Suppressor macrophage treated with lipopolysaccharide for 1 hour (primary cell): ENCODE data around the gene RPL11.
"Not testable (repeated sequence)": the region's sequence is repeated elsewhere in the genome, so short reads cannot be mapped to it uniquely, and the experiment has no call there.

ENCODE experiments used
- DNase-seq, 3 donors: peaks; one replicate each; pipeline ENCODE4 v3.0.0-alpha.2; 2020 to 2022

The RPL11 gene

DNA sequence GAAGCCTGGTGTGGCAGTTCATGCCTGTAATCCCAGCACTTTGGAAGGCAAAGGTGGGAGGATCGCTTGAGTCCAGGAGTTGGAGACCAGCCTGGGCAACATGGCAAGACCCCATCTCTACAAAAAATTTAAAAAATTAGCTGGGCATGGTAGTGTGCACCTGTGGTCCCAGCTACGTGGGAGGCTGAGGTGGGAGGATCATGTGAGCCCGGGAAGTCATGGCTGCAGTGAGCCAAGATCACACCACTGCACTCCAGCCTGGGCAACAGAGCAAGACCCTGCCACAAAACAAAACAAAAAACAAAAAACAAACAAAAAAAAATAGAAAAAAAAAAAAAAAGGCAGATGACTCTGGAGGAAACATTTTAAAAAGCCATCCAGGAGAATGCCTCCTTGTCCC, 3.9 kb upstream of the RPL11 start:
- not testable (repeated sequence) for DNase-seq

DNA sequence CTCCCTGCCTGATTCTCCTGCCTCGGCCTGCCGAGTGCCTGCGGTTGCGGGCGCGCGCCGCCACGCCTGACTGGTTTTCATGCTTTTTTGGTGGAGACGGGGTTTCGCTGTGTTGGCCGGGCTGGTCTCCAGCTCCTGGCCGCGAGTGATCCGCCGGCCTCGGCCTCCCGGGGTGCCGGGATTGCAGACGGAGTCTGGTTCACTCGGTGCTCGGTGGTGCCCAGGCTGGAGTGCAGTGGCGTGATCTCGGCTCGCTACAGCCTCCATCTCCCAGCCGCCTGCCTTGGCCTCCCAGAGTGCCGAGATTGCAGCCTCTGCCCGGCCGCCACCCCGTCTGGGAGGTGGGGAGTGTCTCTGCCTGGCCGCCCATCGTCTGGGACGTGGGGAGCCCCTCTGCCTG, 3.3 kb upstream of the RPL11 start:
- not testable (repeated sequence) for DNase-seq

DNA sequence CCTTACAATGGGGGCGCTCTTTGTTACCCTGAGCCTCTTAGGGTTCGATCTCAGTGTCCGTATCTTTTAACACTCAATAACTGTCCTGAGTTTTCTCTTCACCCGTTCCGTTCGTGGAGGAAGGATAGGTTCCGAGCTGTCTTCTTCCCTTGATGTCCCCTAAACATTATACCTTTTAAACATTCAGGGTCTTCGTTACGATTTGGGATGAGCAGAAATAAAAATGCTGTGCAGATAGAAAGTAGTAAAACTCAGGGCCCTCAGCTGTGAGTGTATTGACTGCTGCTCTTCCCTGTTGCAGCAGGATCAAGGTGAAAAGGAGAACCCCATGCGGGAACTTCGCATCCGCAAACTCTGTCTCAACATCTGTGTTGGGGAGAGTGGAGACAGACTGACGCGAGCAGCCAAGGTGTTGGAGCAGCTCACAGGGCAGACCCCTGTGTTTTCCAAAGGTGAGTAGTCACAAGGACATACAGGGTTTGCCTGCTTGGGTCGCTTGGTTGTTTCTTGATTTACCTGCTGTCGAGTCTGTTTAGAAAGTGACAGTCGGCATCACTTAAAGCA, 784 bp downstream of the RPL11 start:
- DNase-seq = peak; percentile 13 to 21 (median 17)

DNA sequence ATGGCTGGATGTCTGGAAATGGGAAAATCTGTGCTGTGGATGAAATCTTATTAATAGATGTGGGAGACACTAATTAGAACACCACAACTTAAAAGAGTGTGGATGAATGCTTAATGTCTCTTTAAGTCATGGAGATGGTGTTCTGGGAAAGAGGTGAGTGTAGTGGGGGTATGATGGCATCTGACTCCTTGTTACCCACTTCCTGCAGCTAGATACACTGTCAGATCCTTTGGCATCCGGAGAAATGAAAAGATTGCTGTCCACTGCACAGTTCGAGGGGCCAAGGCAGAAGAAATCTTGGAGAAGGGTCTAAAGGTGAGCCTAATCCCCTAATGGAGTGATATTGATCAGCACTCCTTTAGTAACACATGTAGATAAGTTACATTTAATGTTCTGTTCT, 2.0 kb downstream of the RPL11 start:
- no peak for DNase-seq

- DNase-seq = no peak
Observed at GRCh38 chr1:23694371-23694770, 2.8 kb downstream of the RPL11 start.

- no peak for DNase-seq
Observed at GRCh38 chr1:23695667-23696066, 4.1 kb downstream of the RPL11 start.

GRCh38 chr1:23696335-23696989, 4.9 kb downstream of the RPL11 start:
- no peak for DNase-seq

- DNase-seq = no peak
Observed at GRCh38 chr1:23698466-23698865, 6.9 kb downstream of the RPL11 start.

DNA sequence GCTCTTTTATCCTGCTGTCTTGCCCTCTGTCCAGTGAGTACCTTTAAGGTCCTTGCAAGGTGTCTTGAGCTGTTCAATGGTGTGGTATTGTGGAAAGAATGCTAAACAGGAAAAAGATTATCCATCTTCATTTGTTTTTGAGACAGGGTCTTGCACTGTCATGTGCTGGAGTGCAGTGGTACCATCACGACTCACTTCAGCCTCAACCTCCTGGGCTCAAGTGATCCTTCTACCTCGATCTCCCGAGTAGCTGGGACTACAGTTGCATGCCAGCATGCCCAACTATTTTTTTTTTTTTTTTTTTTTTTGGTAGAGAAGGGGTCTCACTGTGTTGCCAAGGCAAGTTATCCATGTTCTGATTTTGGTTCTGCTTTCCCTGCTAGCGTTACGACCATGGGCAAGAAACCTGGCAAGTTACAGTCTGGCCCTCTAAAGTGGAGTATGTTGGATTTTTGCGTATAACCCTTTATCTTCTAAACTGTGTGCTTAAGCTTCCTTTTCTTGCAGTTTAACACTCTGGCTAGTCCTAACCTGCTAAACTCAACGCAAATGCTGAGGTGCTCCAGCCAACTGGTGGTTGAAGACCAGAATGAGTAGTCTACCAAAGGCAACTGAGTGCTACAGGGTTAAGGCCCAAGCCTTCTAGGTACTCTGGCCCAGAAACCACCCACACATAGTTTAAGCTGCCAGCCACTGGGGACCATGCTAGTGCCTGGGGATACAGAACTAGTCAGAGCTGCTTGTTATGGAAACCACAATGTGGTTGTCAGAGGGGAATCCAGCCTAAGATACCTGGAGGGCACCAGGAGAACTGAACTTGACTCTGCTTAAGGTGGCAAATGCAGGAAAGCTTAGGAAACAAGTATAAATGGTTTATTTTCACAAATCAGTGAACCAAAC, 7.9 kb downstream of the RPL11 start:
- DNase-seq = no peak

- no peak for DNase-seq
Observed at GRCh38 chr1:23701310-23701709, 9.7 kb downstream of the RPL11 start.

DNA sequence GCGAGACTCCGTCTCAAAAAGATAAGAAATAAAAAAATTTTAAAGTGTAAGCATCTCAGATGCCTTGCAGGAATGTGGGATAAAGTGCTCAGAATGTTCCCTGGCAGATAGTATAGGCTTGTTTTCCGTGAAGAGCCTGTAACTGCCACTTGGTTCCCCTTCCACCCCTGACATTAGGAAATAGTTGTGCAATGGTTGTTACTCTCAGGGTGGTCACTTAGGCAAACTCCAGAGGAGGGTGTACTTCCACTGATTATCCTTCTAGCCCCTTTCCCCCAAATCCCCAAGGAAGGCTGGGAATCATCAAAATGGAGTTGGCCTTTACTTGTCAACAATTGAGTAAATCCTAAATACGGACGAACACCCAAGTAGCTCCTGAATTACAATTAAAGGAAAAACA, 10.4 kb downstream of the RPL11 start:
- DNase-seq = peak in 1 of 3 donors; percentile 18

DNA sequence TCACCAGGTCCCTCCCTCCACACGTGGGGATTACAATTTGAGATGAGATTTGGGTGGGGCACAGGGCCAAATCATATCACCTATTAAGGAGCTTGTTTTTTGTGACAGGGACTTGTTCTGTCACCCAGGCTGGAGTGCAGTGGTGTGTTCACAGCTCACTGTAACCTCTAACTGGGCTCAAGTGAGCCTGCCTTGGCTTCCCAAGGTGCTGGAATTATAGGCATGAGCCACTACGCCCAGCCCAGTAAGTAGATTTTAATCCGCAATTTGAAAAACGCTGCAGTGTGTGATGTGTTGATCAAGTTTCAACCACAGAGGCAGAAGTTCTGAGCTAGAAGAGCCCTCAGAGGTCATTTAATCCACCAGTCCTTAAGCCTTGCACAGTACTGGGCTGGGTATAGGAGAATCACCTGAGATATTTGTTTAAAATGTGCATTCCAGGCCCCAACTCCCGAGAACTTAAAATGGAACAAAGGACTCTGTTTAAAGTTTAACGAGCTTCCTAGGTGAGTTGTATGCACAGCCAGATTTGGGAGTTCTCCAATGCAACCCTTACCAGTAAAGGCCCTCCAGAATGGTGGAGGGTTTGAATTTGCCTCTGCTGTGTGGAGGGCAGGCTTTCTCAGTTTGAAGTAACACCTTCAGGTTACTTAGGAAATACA, 13.4 kb downstream of the RPL11 start:
- no peak for DNase-seq

DNA sequence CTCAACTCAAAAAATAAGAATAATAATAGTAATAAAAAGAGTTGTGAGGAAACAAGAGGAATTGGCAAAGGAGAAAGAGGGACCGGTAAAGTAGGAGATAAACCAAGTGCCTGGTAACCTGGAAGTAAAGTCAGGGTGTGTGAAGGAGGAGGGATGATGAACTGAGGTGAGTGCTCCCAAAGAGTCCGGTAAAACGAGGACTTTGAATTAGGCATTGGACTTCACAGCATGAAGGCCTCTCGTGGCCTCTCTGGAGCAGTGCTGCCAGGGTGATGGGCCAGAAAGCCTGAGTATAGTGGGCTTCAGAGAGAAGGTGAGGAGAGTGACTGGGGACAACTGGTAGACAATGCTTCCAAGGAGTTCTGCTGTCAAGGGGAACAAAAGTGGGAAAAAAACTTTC, 17.6 kb downstream of the RPL11 start:
- no peak for DNase-seq

- peak; percentile 26 to 39 (median 30) for DNase-seq
Observed at GRCh38 chr1:23718482-23718881, 26.9 kb downstream of the RPL11 start.

DNA sequence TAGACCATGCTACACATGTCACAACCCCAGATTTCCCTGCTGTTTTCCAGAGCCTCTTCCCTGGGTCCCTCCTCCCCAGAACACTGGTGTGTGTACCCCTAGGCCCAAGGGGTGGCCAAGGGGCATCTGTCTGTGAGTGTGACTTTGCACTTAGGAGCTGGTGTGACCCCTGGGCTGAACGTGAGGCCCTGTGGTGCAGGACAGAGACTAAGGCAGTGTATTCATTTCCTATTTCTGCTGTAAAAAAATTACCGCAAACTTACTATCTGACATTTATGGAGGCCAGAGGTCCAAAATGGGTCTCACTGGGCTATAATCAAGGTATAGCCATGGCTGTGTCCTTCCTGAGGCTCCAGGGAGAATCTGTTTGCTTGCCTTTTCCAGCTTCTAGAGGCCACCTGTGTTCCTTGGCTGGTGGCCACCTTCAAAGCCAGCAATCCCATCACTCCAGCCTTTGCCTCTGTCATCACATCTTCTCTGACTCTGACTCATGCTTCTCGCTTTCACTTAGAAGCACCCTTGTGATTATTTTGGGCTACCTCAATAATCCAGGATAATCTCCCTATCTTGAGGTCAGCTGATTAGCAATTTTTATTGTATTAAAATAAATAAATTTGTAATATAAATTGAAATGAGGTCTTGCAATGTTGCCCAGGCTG, 27.7 kb downstream of the RPL11 start:
- no peak for DNase-seq

DNA sequence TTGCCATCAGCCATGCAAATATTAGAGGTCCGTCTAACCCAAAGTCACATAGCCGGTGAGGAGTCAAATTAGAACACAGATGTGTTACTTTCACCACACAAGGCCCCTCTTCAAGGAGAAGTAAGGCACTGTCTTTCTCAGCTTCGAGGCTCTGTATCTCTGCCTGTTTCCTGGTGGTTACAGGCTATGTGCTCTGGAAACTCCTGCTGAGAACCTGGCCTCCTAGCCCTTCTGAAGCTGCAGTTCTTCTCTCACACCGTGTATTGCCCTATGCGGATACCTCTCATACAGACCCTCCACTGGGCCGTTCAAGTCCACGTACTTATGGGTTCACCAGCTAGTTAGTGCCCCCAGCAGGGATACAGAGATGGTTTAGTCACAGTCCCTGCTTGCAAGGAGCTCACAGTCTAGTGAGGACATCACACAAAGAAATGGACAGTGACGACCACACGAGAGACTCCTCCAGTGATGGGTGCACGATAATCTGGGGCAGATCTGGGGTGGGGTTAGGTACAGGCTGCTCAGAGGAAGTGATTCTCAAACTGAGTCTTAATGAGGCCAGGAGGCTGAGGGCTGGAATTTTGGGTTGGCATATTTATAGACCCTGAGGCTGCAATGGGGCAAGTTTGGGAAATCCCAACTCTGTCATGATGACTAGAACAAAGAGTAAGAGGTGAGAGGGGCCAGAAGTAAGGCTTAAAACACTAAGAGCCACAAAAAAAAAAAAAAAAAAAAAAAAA, 28.8 kb downstream of the RPL11 start:
- peak; percentile 75 to 85 (median 77) for DNase-seq

GRCh38 chr1:23722652-23723051, 31.0 kb downstream of the RPL11 start:
- DNase-seq = no peak

DNA sequence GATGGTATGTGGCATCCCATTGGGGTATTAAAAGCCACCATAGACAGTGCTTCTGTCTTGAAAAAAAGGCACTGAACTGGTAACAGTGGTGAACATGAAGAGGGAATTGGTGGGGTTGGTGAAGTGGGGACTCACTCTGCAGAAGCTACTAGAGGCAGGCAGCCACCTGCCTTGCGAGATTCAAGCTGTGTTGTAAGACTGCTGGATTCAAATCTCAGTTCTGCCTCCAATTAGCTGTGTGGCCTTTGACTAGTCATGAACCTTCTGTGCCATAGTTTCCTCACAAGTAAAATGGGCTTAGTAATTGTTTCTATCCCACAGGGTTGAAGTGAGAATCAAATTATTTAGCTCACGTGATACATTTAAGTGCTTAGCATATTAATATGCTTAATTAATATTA, 35.1 kb downstream of the RPL11 start:
- DNase-seq = no peak

- peak; percentile 84 to 90 (median 87) for DNase-seq
Observed at GRCh38 chr1:23727362-23727811, 35.8 kb downstream of the RPL11 start.

GRCh38 chr1:23732363-23733224, 41.0 kb downstream of the RPL11 start:
- DNase-seq = peak; percentile 67 to 78 (median 73)

DNA sequence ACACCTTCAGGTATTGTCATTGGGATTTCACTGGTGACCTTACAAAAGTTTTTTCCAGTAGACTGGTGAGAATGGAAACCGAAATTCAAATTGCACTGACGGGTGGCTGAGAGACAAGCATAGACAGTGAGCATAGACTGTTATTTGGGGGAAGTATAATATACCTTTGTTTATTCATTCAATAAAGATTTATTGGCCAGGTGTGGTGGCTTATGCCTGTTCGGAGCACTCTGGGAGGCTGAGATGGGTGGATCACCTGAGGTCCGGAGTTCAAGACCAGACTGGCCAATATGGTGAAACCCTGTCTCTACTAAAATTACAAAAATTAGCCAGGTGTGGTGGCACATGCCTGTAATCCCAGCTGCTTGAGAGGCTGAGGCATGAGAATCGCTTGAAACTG, 41.7 kb downstream of the RPL11 start:
- DNase-seq = not testable (repeated sequence)
